HG03045 (cell line): Measurements from ENCODE around the gene PCDHB14.
"Not testable (repeated sequence)": the region's sequence is repeated elsewhere in the genome, so short reads cannot be mapped to it uniquely, and the experiment has no call there.

Experiments
- ATAC-seq: cut with Tn5 transposase; IDR thresholded peaks from one replicate; pipeline ENCODE4 v1.9.1; 2021; ENCODE audit warnings: mild to moderate bottlenecking, moderate library complexity; ENCODE audit not compliant: unreplicated experiment

The PCDHB14 gene

DNA sequence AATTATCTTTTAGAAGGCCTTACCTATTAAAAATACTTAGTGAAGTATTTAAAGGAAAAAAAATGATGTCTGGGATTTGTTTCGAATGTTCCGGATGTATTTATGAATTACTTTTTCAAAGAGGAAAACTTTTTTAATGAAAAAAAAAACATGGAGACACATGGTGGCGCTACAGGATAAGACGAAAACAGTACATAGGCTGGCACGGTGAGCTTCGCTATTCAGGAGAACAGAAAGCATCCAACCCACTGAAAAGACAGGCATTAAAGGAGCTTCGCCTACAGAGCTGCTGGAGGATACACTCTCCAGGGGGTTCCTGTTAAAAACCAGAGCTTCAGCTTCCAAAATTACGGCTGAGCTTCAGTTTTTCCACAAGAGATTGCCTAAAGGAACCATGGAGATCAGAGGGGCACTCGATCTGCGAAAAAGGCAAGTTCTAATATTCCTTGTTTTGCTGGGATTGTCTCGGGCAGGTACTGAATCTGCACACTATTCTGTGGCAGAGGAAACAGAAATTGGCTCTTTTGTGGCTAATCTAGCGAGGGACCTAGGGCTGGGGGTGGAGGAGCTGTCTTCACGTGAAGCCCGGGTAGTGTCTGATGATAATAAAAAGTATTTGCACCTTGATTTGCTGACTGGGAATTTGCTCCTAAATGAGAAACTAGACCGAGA is at the start of gene PCDHB14:
TSS of gene PCDHB14 (plus strand) at position 232 of the 672 bp plus-strand sequence. CDS start at position 395, 163 bp downstream.
- ATAC-seq, result no peak

DNA sequence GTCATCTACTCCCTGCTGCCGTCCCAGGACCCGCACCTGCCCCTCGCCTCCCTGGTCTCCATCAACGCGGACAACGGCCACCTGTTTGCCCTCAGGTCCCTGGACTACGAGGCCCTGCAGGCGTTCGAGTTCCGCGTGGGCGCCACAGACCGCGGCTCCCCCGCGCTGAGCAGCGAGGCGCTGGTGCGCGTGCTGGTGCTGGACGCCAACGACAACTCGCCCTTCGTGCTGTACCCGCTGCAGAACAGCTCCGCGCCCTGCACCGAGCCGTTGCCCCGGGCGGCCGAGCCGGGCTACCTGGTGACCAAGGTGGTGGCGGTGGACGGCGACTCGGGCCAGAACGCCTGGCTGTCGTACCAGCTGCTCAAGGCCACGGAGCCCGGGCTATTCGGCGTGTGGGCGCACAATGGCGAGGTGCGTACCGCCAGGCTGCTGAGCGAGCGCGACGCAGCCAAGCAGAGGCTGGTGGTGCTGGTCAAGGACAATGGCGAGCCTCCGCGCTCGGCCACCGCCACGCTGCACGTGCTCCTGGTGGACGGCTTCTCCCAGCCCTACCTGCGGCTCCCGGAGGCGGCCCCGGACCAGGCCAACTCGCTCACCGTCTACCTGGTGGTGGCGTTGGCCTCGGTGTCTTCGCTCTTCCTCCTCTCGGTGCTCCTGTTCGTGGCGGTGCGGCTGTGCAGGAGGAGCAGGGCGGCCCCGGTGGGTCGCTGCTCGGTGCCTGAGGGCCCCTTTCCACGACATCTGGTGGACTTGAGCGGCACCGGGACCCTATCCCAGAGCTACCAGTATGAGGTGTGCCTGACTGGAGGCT is 48.6 kb upstream of the PCDHB14 start:
- not testable (repeated sequence) for ATAC-seq

DNA sequence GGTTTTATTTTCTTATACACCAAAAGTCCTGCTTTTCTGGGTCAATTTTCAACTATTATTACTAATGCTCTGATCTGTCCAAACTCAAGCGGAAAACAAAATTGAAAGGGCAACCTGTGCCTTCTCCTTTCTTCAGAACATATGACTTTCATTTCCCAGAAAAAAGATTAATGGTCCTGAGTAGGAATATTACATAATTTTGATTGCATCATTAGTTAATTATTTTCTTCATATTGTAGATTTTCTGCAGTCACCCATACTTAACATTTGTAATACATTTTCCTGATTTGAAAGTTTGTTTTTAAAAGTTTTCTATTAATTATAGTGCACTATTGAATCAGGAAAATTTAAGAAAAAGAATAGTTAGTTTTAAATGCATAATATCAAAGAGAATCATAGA is 47.2 kb upstream of the PCDHB14 start:
- no peak for ATAC-seq

DNA sequence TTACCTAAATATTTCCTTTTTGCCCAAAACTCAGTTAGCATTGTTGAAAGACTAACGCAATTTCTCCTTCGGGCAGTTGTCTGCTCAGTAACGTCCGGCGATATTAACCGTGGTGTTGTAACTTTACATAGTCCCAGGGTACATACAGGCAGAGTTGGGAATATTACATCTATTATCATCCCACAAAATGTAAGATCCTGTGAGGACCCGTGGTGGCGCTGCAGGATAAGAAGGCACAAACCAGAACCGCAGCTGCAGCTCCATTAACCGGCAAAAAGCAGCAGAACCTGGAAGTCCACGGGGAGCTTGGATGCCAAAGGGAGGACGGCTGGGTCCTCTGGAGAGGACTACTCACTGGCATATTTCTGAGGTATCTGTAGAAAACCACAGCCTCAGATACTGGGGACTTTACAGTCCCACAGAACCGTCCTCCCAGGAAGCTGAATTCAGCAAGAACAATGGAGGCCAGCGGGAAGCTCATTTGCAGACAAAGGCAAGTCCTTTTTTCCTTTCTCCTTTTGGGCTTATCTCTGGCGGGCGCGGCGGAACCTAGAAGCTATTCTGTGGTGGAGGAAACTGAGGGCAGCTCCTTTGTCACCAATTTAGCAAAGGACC is 45.5 kb upstream of the PCDHB14 start, which contains the start of gene PCDHB8:
TSS of gene PCDHB8 (plus strand) at position 214 of the 615 bp plus-strand sequence. CDS start at position 459, 245 bp downstream.
- ATAC-seq, result not testable (repeated sequence)

DNA sequence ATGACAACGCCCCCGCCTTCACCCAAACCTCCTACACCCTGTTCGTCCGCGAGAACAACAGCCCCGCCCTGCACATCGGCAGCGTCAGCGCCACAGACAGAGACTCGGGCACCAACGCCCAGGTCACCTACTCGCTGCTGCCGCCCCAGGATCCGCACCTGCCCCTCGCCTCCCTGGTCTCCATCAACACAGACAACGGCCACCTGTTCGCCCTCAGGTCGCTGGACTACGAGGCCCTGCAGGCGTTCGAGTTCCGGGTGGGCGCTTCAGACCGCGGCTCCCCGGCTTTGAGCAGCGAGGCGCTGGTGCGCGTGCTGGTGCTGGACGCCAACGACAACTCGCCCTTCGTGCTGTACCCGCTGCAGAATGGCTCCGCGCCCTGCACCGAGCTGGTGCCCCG is 43.8 kb upstream of the PCDHB14 start:
- ATAC-seq, result not testable (repeated sequence)

DNA sequence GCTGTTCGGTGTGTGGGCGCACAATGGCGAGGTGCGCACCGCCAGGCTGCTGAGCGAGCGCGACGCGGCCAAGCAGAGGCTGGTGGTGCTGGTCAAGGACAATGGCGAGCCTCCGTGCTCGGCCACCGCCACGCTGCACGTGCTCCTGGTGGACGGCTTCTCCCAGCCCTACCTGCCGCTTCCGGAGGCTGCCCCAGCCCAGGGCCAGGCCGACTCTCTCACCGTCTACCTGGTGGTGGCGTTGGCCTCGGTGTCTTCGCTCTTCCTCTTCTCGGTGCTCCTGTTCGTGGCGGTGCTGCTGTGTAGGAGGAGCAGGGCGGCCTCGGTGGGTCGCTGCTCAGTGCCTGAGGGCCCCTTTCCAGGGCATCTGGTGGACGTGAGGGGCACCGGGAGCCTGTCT is 43.3 kb upstream of the PCDHB14 start:
- not testable (repeated sequence) for ATAC-seq

DNA sequence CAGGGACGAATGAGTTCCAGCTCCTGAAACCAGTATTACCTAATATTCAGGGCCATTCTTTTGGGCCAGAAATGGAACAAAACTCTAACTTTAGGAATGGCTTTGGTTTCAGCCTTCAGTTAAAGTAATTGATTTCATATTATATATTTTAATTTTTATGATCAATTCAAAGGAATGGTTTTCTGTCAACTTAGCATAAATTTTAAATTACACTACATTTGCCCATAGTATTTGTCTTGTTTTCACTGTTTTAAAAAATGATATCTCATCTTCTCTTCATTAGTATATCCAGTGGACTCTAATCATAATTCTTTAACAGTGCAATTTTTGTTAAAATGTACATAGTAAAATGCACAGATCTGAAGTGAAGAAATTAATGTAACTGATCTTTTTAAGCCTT is 42.8 kb upstream of the PCDHB14 start:
- no peak for ATAC-seq

DNA sequence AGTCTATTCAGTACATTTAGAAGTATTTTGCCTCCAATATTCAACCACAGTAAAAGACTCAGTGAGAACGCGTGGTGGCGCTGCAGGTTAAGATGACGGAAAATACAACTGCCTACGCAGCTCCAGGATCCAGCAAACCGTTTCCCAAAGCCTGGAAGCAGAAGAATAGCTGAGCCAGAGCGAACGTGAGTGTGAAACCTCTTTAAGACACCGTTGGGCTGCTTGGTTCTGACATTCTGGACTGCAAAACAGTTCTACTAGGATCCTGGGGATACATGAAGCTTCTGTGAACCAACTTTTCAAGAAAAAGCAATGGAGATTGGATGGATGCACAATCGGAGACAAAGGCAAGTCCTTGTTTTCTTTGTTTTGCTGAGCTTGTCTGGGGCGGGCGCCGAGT is 40.9 kb upstream of the PCDHB14 start, which contains the start of gene PCDHB16:
TSS of gene PCDHB16 (plus strand) at position 140 of the 400 bp plus-strand sequence. CDS start at position 313, 173 bp downstream.
- no peak for ATAC-seq

DNA sequence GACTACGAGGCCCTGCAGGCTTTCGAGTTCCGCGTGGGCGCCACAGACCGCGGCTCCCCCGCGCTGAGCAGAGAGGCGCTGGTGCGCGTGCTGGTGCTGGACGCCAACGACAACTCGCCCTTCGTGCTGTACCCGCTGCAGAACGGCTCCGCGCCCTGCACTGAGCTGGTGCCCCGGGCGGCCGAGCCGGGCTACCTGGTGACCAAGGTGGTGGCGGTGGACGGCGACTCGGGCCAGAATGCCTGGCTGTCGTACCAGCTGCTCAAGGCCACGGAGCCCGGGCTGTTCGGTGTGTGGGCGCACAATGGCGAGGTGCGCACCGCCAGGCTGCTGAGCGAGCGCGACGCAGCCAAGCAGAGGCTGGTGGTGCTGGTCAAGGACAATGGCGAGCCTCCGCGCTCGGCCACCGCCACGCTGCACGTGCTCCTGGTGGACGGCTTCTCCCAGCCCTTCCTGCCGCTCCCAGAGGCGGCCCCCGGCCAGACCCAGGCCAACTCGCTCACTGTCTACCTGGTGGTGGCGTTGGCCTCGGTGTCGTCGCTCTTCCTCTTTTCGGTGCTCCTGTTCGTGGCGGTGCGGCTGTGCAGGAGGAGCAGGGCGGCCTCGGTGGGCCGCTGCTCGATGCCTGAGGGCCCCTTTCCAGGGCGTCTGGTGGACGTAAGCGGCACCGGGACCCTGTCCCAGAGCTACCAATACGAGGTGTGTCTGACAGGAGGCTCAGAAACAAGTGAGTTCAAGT is 38.9 kb upstream of the PCDHB14 start:
- ATAC-seq, result not testable (repeated sequence)

DNA sequence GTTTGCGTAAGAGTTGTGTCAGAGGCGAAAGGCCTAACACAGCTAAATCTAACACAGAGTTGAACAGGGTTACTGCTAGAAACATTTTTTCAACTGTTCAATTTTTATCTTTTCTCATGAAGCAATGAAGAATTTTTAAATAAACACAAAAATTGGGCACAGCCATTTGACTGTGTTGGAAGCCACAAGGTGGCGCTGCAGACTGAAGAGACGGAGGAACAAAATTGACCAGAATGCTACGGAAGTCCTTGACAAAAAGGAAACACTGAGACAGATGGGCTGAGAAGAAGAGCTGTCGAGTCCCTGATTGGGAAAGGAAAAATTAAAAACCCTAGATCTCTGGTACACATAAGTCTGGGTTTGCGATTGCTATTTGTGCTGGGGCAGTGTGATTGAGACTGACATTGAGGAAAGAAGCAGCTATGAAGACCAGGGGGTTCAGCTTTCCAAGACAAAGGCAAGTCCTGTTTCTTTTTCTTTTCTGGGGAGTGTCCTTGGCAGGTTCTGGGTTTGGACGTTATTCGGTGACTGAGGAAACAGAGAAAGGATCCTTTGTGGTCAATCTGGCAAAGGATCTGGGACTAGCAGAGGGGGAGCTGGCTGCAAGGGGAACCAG is 36.1 kb upstream of the PCDHB14 start, which contains the start of gene PCDHB9:
TSS of gene PCDHB9 (plus strand) at position 265 of the 616 bp plus-strand sequence. CDS start at position 423, 158 bp downstream.
- no peak for ATAC-seq

DNA sequence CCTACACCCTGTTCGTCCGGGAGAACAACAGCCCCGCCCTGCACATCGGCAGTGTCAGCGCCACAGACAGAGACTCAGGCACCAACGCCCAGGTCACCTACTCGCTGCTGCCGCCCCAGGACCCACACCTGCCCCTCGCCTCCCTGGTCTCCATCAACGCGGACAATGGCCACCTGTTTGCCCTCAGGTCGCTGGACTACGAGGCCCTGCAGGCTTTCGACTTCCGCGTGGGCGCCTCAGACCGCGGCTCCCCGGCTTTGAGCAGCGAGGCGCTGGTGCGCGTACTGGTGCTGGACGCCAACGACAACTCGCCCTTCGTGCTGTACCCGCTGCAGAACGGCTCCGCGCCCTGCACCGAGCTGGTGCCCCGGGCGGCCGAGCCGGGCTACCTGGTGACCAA is 34.5 kb upstream of the PCDHB14 start:
- not testable (repeated sequence) for ATAC-seq

DNA sequence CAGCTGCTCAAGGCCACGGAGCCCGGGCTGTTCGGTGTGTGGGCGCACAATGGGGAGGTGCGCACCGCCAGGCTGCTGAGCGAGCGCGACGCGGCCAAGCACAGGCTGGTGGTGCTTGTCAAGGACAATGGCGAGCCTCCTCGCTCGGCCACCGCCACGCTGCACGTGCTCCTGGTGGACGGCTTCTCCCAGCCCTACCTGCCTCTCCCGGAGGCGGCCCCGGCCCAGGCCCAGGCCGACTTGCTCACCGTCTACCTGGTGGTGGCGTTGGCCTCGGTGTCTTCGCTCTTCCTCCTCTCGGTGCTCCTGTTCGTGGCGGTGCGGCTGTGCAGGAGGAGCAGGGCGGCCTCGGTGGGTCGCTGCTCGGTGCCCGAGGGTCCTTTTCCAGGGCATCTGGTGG is 34.0 kb upstream of the PCDHB14 start:
- ATAC-seq, result not testable (repeated sequence)

DNA sequence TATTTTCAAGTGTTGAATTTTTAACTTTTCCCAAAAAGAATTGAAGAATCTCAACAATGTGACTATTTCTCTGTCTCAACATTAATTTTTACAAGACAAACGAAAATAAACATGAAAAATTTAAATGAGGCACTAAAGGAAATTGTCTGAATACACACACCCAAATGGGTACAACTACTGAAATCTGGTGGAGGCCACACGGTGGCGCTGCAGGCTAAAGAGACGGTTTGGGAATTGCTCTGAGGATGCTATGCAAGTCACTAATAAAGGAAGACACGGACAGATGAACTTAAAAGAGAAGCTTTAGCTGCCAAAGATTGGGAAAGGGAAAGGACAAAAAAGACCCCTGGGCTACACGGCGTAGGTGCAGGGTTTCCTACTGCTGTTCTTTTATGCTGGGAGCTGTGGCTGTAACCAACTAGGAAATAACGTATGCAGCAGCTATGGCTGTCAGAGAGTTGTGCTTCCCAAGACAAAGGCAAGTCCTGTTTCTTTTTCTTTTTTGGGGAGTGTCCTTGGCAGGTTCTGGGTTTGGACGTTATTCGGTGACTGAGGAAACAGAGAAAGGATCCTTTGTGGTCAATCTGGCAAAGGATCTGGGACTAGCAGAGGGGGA is 30.9 kb upstream of the PCDHB14 start, which contains the start of gene PCDHB10:
TSS of gene PCDHB10 (plus strand) at position 244 of the 616 bp plus-strand sequence. CDS start at position 444, 200 bp downstream.
- no peak for ATAC-seq

DNA sequence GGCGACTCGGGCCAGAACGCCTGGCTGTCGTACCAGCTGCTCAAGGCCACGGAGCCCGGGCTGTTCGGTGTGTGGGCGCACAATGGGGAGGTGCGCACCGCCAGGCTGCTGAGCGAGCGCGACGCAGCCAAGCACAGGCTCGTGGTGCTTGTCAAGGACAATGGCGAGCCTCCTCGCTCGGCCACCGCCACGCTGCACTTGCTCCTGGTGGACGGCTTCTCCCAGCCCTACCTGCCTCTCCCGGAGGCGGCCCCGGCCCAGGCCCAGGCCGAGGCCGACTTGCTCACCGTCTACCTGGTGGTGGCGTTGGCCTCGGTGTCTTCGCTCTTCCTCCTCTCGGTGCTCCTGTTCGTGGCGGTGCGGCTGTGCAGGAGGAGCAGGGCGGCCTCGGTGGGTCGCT is 28.8 kb upstream of the PCDHB14 start:
- not testable (repeated sequence) for ATAC-seq

DNA sequence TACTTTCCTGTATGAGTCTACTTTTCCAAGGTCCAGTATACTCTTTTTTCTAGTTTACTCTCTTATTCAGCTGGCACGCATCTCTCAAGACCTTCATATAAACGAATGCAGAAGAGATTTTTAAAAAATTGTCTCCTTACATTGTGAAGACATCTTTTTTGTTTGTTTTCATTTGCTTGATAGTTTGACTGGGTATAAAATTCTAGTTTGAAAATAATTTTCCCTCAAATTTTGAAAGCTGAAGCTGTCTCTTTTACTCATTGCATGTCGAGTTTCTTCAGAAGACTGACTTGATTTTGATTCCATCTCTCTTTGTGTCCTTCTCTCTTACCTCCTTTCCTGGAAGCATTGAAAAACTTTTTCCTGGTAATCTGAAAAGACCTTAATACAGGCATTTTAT is 26.8 kb upstream of the PCDHB14 start:
- ATAC-seq, result no peak

DNA sequence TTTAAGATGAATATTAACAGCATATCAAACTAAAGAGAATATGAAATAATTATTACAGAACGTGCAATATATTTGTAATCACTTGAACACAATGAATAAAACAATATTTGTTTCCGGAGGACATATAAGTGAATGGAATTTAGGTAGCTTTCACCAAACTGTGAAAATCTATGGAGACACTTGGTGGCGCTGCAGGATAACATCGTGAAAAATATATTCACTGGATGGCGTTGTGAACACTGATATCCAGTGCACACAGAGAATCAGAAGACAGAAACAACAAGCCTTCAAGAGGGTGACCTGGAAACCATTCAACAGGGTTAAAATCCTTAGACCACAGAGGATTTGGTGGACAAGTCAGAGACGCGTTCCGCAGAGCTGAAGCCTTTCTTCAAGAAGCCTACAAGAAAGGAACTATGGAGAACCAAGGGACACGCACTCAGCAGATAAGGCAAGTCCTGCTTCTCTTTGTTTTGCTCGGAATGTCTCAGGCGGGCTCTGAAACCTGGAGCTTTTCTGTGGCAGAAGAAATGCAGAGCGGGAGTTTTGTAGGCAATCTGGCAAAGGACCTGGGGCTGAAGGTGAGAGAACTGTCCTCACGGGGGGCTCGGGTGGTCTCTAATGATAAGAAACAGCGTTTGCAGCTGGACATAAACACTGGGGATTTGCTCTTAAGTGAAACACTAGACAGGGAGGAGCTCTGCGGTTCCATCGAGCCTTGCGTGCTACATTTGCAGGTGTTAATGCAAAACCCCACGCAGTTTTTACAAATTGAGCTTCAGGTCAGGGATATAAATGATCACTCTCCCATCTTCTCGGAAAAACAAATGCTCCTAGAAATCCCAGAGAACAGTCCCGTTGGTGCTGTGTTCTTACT is 23.5 kb upstream of the PCDHB14 start, which contains the start of gene PCDHB11:
TSS of gene PCDHB11 (plus strand) at position 269 of the 877 bp plus-strand sequence. CDS start at position 417, 148 bp downstream.
- ATAC-seq, result no peak

DNA sequence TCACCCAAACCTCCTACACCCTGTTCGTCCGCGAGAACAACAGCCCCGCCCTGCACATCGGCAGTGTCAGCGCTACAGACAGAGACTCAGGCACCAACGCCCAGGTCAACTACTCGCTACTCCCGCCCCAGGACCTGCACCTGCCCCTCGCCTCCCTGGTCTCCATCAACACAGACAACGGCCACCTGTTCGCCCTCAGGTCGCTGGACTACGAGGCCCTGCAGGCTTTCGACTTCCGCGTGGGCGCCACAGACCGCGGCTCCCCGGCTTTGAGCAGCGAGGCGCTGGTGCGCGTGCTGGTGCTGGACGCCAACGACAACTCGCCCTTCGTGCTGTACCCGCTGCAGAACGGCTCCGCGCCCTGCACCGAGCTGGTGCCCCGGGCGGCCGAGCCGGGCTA is 22.0 kb upstream of the PCDHB14 start:
- ATAC-seq, result not testable (repeated sequence)

DNA sequence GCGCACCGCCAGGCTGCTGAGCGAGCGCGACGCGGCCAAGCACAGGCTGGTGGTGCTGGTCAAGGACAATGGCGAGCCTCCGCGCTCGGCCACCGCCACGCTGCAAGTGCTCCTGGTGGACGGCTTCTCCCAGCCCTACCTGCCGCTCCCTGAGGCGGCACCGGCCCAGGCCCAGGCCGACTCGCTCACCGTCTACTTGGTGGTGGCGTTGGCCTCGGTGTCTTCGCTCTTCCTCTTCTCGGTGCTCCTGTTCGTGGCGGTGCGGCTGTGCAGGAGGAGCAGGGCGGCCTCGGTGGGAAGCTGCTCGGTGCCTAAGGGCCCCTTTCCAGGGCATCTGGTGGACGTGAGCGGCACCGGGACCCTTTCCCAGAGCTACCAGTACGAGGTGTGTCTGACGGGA is 21.5 kb upstream of the PCDHB14 start:
- not testable (repeated sequence) for ATAC-seq
